IMR-90 (cell line): ENCODE results near the gene ETFDH. TPM values are rescaled to one million over a fixed set of nuclear protein-coding genes. Genes with fewer than 3 reads are reported as not detected.

ENCODE experiments used
- ATAC-seq: fragments of 200-7000 bp; cut with Tn5 transposase; 2 replicates; pipeline ENCODE4 v1.9.1; 2020; ENCODE audit warnings: low read depth, mild to moderate bottlenecking, moderate library complexity
- BruUV-seq: library from RNA; stranded (reverse); fragments of 400-500 nt; replicated peaks from 2 replicates; lab custom pipeline; 2021; lab: Mats Ljungman, UMichigan
- CTCF ChIA-PET: fragments of 300-600 bp; formaldehyde crosslinking; extraction: SDS; loops from one replicate; lab custom pipeline; 2021; ENCODE audit warnings: antibody characterized with exemption; lab: Yijun Ruan, JAX
- POLR2A ChIA-PET: fragments of 300-600 bp; sonication (Branson Sonifier 250); formaldehyde crosslinking; loops from one replicate; lab custom pipeline; 2022; ENCODE audit warnings: antibody characterized with exemption; ENCODE audit not compliant: unreplicated experiment; lab: Charles Lee
- DNase-seq: peaks from one replicate; pipeline ENCODE4 v3.0.0; 2013
- H2AFZ ChIP-seq: replicated peaks from 2 replicates; pipeline ENCODE3; 2013; ENCODE audit warnings: low read length, mild to moderate bottlenecking; ENCODE audit not compliant: poor library complexity
- H2AK5ac ChIP-seq: 2 replicates; pipeline ENCODE4 v1.6.1; 2013; ENCODE audit warnings: low read depth, low read length, inconsistent platforms
- H2AK9ac ChIP-seq: replicated peaks from 2 replicates; pipeline ENCODE3; 2013; ENCODE audit warnings: mild to moderate bottlenecking, low read depth, low read length, moderate library complexity; ENCODE audit not compliant: poor library complexity
- H2BK120ac ChIP-seq: 2 replicates; pipeline ENCODE4 v1.6.1; 2013; ENCODE audit warnings: low read depth, low read length, inconsistent platforms
- H2BK15ac ChIP-seq: 3 replicates; pipeline ENCODE4 v1.6.1; 2013; ENCODE audit warnings: low read depth, low read length, inconsistent platforms
- H2BK20ac ChIP-seq: 2 replicates; pipeline ENCODE4 v1.6.1; 2013; ENCODE audit warnings: low read depth, mild to moderate bottlenecking, inconsistent platforms, low read length, moderate library complexity
- H2BK5ac ChIP-seq: 2 replicates; pipeline ENCODE4 v1.6.1; 2013; ENCODE audit warnings: mild to moderate bottlenecking, low read depth, low read length, inconsistent platforms; ENCODE audit not compliant: poor library complexity, severe bottlenecking
- H3K14ac ChIP-seq: replicated peaks from 2 replicates; pipeline ENCODE4 v1.6.1; 2013; ENCODE audit warnings: low read depth, low read length, inconsistent platforms
- H3K18ac ChIP-seq: 2 replicates; pipeline ENCODE4 v1.6.1; 2013; ENCODE audit warnings: low read depth, low read length, control low read depth
- H3K23ac ChIP-seq: 2 replicates; pipeline ENCODE4 v1.6.1; 2013; ENCODE audit warnings: low read depth, low read length, inconsistent platforms
- H3K27ac ChIP-seq: 2 replicates; pipeline ENCODE4 v1.5.1; 2013; ENCODE audit warnings: mild to moderate bottlenecking, control low read depth, low read length; ENCODE audit not compliant: insufficient read depth
- H3K27me3 ChIP-seq: 2 replicates; pipeline ENCODE4 v1.6.1; 2013; ENCODE audit warnings: low read length; ENCODE audit not compliant: control insufficient read depth, insufficient read depth
- H3K36me3 ChIP-seq: 2 replicates; pipeline ENCODE4 v1.6.1; 2013; ENCODE audit warnings: low read length, mixed read lengths; ENCODE audit not compliant: control insufficient read depth, insufficient read depth
- H3K4ac ChIP-seq: 2 replicates; pipeline ENCODE4 v1.6.1; 2013; ENCODE audit warnings: low read depth, low read length, inconsistent platforms
- H3K4me1 ChIP-seq: 2 replicates; pipeline ENCODE4 v1.6.1; 2013; ENCODE audit warnings: low read length, mixed read lengths; ENCODE audit not compliant: control insufficient read depth, insufficient read depth
- H3K4me2 ChIP-seq: 2 replicates; pipeline ENCODE4 v1.6.1; 2013; ENCODE audit warnings: low read depth, mild to moderate bottlenecking, control low read depth, low read length, moderate library complexity
- H3K4me3 ChIP-seq: 2 replicates; pipeline ENCODE4 v1.5.1; 2013; ENCODE audit warnings: low read depth, mild to moderate bottlenecking, control low read depth, low read length, moderate library complexity; ENCODE audit not compliant: insufficient read depth
- H3K56ac ChIP-seq: 2 replicates; pipeline ENCODE4 v1.6.1; 2013; ENCODE audit warnings: low read length, inconsistent platforms; ENCODE audit not compliant: insufficient read depth; ENCODE audit errors: extremely low read depth
- H3K79me1 ChIP-seq, 2 experiments: 2 replicates each; pipeline ENCODE4 v1.6.1; 2013; ENCODE audit warnings: low read length in 2 of 2, inconsistent platforms in 1 of 2, low read depth in 1 of 2
- H3K9ac ChIP-seq: 2 replicates; pipeline ENCODE4 v1.6.1; 2013; ENCODE audit warnings: low read depth, low read length, control low read depth
- H3K9me1 ChIP-seq: 2 replicates; pipeline ENCODE4 v1.6.1; 2013; ENCODE audit warnings: low read length, inconsistent platforms; ENCODE audit not compliant: insufficient read depth
- H3K9me3 ChIP-seq: 2 replicates; pipeline ENCODE4 v1.6.1; 2013; ENCODE audit warnings: low read length; ENCODE audit not compliant: control insufficient read depth, insufficient read depth
- H4K20me1 ChIP-seq: 2 replicates; pipeline ENCODE4 v1.6.1; 2013; ENCODE audit warnings: low read length, inconsistent platforms; ENCODE audit not compliant: insufficient read depth
- H4K5ac ChIP-seq: 2 replicates; pipeline ENCODE4 v1.6.1; 2013; ENCODE audit warnings: mild to moderate bottlenecking, low read depth, low read length, control low read depth
- H4K8ac ChIP-seq, 2 experiments: 2 replicates each; pipeline ENCODE4 v1.6.1; 2013; ENCODE audit warnings: low read depth in 2 of 2, low read length in 2 of 2, control low read depth in 1 of 2, inconsistent platforms in 1 of 2
- H4K91ac ChIP-seq: 2 replicates; pipeline ENCODE4 v1.6.1; 2013; ENCODE audit warnings: low read depth, low read length, inconsistent platforms; ENCODE audit not compliant: insufficient read depth
- BHLHE40 ChIP-seq: fragments of 150-350 bp; IDR thresholded peaks from 2 replicates; pipeline ENCODE4 v1.6.1; 2016; ENCODE audit warnings: mild to moderate bottlenecking, low read depth, low read length
- FOS ChIP-seq: fragments of 150-350 bp; IDR thresholded peaks from 2 replicates; pipeline ENCODE4 v1.6.1; 2016; ENCODE audit warnings: low read depth, low read length
- MAFK ChIP-seq: IDR thresholded peaks from 2 replicates; pipeline ENCODE4 v1.6.1; 2012; ENCODE audit warnings: low read depth, low read length, improper control_type of control experiment
- MAZ ChIP-seq: IDR thresholded peaks from 2 replicates; pipeline ENCODE4 v1.6.1; 2012; ENCODE audit warnings: low read depth, mild to moderate bottlenecking, low read length, improper control_type of control experiment, moderate library complexity, borderline replicate concordance
- NFE2L2 ChIP-seq: fragments of 150-350 bp; IDR thresholded peaks from 2 replicates; pipeline ENCODE4 v1.6.1; 2016; ENCODE audit warnings: low read depth, mild to moderate bottlenecking, low read length
- RAD21 ChIP-seq: IDR thresholded peaks from 2 replicates; pipeline ENCODE4 v1.6.1; 2012; ENCODE audit warnings: low read length, improper control_type of control experiment
- RCOR1 ChIP-seq: IDR thresholded peaks from 2 replicates; pipeline ENCODE4 v1.6.1; 2012; ENCODE audit warnings: mild to moderate bottlenecking, low read length, improper control_type of control experiment; ENCODE audit not compliant: insufficient replicate concordance
- RFX5 ChIP-seq: IDR thresholded peaks from 2 replicates; pipeline ENCODE4 v1.8.0; 2012; ENCODE audit warnings: low read depth, mild to moderate bottlenecking, low read length, moderate library complexity
- SMC3 ChIP-seq: fragments of 150-350 bp; IDR thresholded peaks from 2 replicates; pipeline ENCODE4 v1.6.1; 2016; ENCODE audit warnings: low read depth, mild to moderate bottlenecking, antibody characterized with exemption, low read length, moderate library complexity
- USF2 ChIP-seq: fragments of 150-350 bp; IDR thresholded peaks from 2 replicates; pipeline ENCODE4 v1.6.1; 2017; ENCODE audit warnings: mild to moderate bottlenecking, antibody characterized with exemption, low read length, low read depth
- WGBS, 2 experiments: methylation state at CpG; one replicate each; pipeline versions ENCODE4 v1.1.5 to v1.1.7; 2013; ENCODE audit warnings: missing lambda C conversion rate in 2 of 2; ENCODE audit not compliant: insufficient read length in 1 of 2; ENCODE audit errors: extremely low coverage in 2 of 2; 5-methylcytosine and 5-hydroxymethylcytosine counted together
- dilution Hi-C: fragments of 300-500 bp; cut with HindIII; formaldehyde crosslinking; loops from one replicate; pipeline ENCODE4 v1.14.3; 2018; ENCODE audit warnings: low sequenced_read_pairs; ENCODE audit not compliant: unreplicated experiment
- in situ Hi-C: fragments of 300-500 bp; cut with MboI; formaldehyde crosslinking; loops from 3 replicates; pipeline ENCODE4 v1.14.3; 2019; ENCODE audit warnings: low sequenced_read_pairs, inconsistent platforms, mixed read lengths
- intact Hi-C: fragments of 100-400 bp; cut with micrococcal nuclease; formaldehyde crosslinking; loops from 2 replicates; pipeline ENCODE4 v1.10.0; 2022
- polyA plus RNA-seq, 3 experiments: library from polyadenylated mRNA; depleted of rRNA; stranded (reverse); fragments of >200 nt; gene quantifications; 2 replicates each; pipeline ENCODE4 v1.2.3, GENCODE V29; 2012; ENCODE audit warnings: low replicate concordance in 1 of 3
- total RNA-seq: library from RNA; depleted of rRNA; stranded (reverse); fragments of >200 nt; gene quantifications from 2 replicates; pipeline ENCODE4 v1.2.3, GENCODE V29; 2012
- TF ChIP-seq, protein P1 (sequence below): fragments of 150-350 bp; IDR thresholded peaks from 2 replicates; pipeline ENCODE4 v1.6.1; 2016; ENCODE audit warnings: low read depth, mild to moderate bottlenecking, low read length, moderate library complexity, borderline replicate concordance

The ETFDH gene
- total and polyA plus RNA-seq, 2 of the 4 experiments (the other 2 are of a cell fraction), result 14.0 to 19.1 TPM

DNA sequence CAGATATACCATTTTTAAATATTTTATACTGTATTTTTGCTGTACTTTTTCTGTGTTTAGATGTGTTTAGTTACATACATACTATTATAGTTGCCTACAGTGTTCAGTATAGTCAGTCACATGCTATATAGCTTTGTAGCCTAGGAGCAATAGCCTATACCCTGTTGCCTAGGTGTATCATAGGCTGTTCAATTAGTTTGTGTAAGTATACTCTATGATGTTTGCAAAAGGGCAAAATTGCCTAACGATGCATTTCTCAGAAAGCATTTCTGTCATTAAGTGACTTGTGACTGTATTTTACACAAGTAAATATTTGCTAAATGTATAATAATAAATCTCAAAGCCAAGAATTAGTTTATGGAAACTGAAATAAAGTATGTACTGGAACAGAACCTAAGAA, 9.5 kb downstream of the ETFDH start:
- no TSS peak for BruUV-seq
- dilution Hi-C loops, result no loop called here
- Histone ChIP-seq H3K9me1 (no peaks in the 10 kb centered on the region), H3K56ac (no peak overlapping the region), H3K23ac (no peak overlapping the region), H3K4me1 (no peaks in the 10 kb centered on the region), H4K8ac (no peak overlapping the region), H3K4me3 (no peak overlapping the region), H3K27ac (no peak overlapping the region), H3K9me3 (no peaks in the 10 kb centered on the region), H3K27me3 (no peaks in the 10 kb centered on the region), H3K4me2 (no peak overlapping the region), H3K18ac (no peak overlapping the region), H4K91ac (no peak overlapping the region), H3K36me3 (no peaks in the 10 kb centered on the region), H2BK15ac (no peak overlapping the region), H2BK120ac (no peak overlapping the region), H4K20me1 (no peaks in the 10 kb centered on the region), H2BK5ac (no peak overlapping the region), H2AK5ac (no peak overlapping the region), H3K79me1 (peaks cover 3 to 5% of the 10 kb centered on the region in 2 experiments; a peak in 2 of 4 replicates), H4K5ac (no peak overlapping the region), H3K14ac (no peak overlapping the region), H2BK20ac (no peak overlapping the region), H3K9ac (no peak overlapping the region), H3K4ac (no peak overlapping the region), H2AK9ac (no peak overlapping the region), H2AFZ (no peak overlapping the region)
- DNase-seq, result no peak
- WGBS, 2 experiments, result no CpG with 5 or more reads among the region's 1 CpG
- no peak for ATAC-seq
- in situ Hi-C loops, result no loop called here
- ChIA-PET CTCF (no interaction called here), POLR2A (no interaction called here)
- intact Hi-C loops, result no loop called here
- TF ChIP-seq USF2 (no peak), MAFK (no peak), FOS (no peak), SMC3 (no peak), MAZ (no peak), RCOR1 (no peak), BHLHE40 (no peak), RFX5 (no peak), RAD21 (no peak), NFE2L2 (no peak)
- TF ChIP-seq, protein P1, sequence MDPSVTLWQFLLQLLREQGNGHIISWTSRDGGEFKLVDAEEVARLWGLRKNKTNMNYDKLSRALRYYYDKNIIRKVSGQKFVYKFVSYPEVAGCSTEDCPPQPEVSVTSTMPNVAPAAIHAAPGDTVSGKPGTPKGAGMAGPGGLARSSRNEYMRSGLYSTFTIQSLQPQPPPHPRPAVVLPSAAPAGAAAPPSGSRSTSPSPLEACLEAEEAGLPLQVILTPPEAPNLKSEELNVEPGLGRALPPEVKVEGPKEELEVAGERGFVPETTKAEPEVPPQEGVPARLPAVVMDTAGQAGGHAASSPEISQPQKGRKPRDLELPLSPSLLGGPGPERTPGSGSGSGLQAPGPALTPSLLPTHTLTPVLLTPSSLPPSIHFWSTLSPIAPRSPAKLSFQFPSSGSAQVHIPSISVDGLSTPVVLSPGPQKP, result no peak
